Endothelial cell of hepatic sinusoid (primary cell): ENCODE measurements around the gene MRS2.

Experiments
- in situ Hi-C: cut with HindIII; loops from 2 replicates; pipeline ENCODE4 v1.10.0; 2017; ENCODE audit warnings: low sequenced_read_pairs

Gene MRS2

GRCh38 chr6:24426729-24427446, 24.2 kb downstream of the MRS2 start:
- in situ Hi-C loops: no loop called here

- in situ Hi-C loops: no loop called here
These were observed 25.9 kb downstream of the MRS2 start for GRCh38 chr6:24428615-24429014.

- in situ Hi-C loops: no loop called here
These were observed 26.4 kb downstream of the MRS2 start for GRCh38 chr6:24429146-24429545.

- in situ Hi-C loops: no loop called here
These were observed 27.4 kb downstream of the MRS2 start for GRCh38 chr6:24430086-24430485.

- in situ Hi-C loops: no loop called here
These were observed 28.3 kb downstream of the MRS2 start for GRCh38 chr6:24431045-24431451.

GRCh38 chr6:24432611-24433010, 29.9 kb downstream of the MRS2 start:
- in situ Hi-C loops: no loop called here

GRCh38 chr6:24436979-24437378, 34.2 kb downstream of the MRS2 start:
- in situ Hi-C loops: no loop called here

GRCh38 chr6:24439858-24440539, 37.3 kb downstream of the MRS2 start:
- in situ Hi-C loops: no loop called here

GRCh38 chr6:24440897-24441598, 38.3 kb downstream of the MRS2 start:
- in situ Hi-C loops: no loop called here

- in situ Hi-C loops: no loop called here
These were observed 38.8 kb downstream of the MRS2 start for GRCh38 chr6:24441599-24441904.

- in situ Hi-C loops: no loop called here
These were observed 41.9 kb downstream of the MRS2 start for GRCh38 chr6:24444588-24444987.

- in situ Hi-C loops: no loop called here
These were observed 43.0 kb downstream of the MRS2 start for GRCh38 chr6:24445704-24446103.

GRCh38 chr6:24446670-24447069, 43.9 kb downstream of the MRS2 start:
- in situ Hi-C loops: no loop called here

- in situ Hi-C loops: no loop called here
These were observed 45.7 kb downstream of the MRS2 start for GRCh38 chr6:24448396-24448795.

GRCh38 chr6:24448828-24449525, 46.2 kb downstream of the MRS2 start:
- in situ Hi-C loops: no loop called here

- in situ Hi-C loops: no loop called here
These were observed 49.0 kb downstream of the MRS2 start for GRCh38 chr6:24451581-24452388.

- in situ Hi-C loops: no loop called here
These were observed 51.2 kb downstream of the MRS2 start for GRCh38 chr6:24453921-24454320.

GRCh38 chr6:24454452-24454851, 51.7 kb downstream of the MRS2 start:
- in situ Hi-C loops: no loop called here

- in situ Hi-C loops: no loop called here
These were observed 52.3 kb downstream of the MRS2 start for GRCh38 chr6:24455061-24455460.

- in situ Hi-C loops: no loop called here
These were observed 55.4 kb downstream of the MRS2 start for GRCh38 chr6:24458134-24458533.

- in situ Hi-C loops: no loop called here
These were observed 56.2 kb downstream of the MRS2 start for GRCh38 chr6:24458941-24459340.
